Islet precursor cell (in vitro differentiated cells): Measurements from ENCODE around the gene CPZ.

Source experiments
- DNase-seq: peaks from one replicate; pipeline ENCODE4 v3.0.0-alpha.2; 2018

CPZ gene

GRCh38 chr4:8592366-8593263 lies at the start of gene CPZ:
TSS of gene CPZ (plus strand) at chr4:8592765. CDS start at chr4:8592834, 69 bp downstream.
- DNase-seq: no peak

GRCh38 chr4:8542776-8543525 lies 49.6 kb upstream of the CPZ start:
- peak; percentile 53 for DNase-seq

GRCh38 chr4:8543623-8544022 lies 48.9 kb upstream of the CPZ start:
- DNase-seq: peak; percentile 15

- DNase-seq: no peak
These were observed 48.3 kb upstream of the CPZ start for GRCh38 chr4:8544282-8544681.

GRCh38 chr4:8544741-8545438 lies 47.7 kb upstream of the CPZ start:
- no peak for DNase-seq

- DNase-seq: no peak
These were observed 47.2 kb upstream of the CPZ start for GRCh38 chr4:8545439-8545765.

GRCh38 chr4:8546766-8547107 lies 45.8 kb upstream of the CPZ start:
- no peak for DNase-seq

- no peak for DNase-seq
These were observed 45.3 kb upstream of the CPZ start for GRCh38 chr4:8547108-8547911.

- DNase-seq: peak; percentile 91
These were observed 44.4 kb upstream of the CPZ start for GRCh38 chr4:8547912-8548730.

GRCh38 chr4:8548731-8549351 lies 43.7 kb upstream of the CPZ start:
- DNase-seq: no peak

GRCh38 chr4:8549352-8549931 lies 43.1 kb upstream of the CPZ start:
- peak; percentile 58 for DNase-seq

GRCh38 chr4:8550691-8551090 lies 41.9 kb upstream of the CPZ start:
- no peak for DNase-seq

- DNase-seq: no peak
These were observed 40.5 kb upstream of the CPZ start for GRCh38 chr4:8552024-8552423.

- DNase-seq: no peak
These were observed 39.9 kb upstream of the CPZ start for GRCh38 chr4:8552581-8553205.

- no peak for DNase-seq
These were observed 39.3 kb upstream of the CPZ start for GRCh38 chr4:8553216-8553615.

GRCh38 chr4:8553991-8554405 lies 38.6 kb upstream of the CPZ start:
- DNase-seq: peak; percentile 61

GRCh38 chr4:8554555-8555100 lies 37.9 kb upstream of the CPZ start:
- DNase-seq: no peak

- DNase-seq: no peak
These were observed 36.8 kb upstream of the CPZ start for GRCh38 chr4:8555716-8556115.

- DNase-seq: no peak
These were observed 36.0 kb upstream of the CPZ start for GRCh38 chr4:8556341-8557150.
